ENCODE results near the gene ENDOV.
"Not testable (repeated sequence)": the region's sequence is repeated elsewhere in the genome, so short reads cannot be mapped to it uniquely, and the experiment has no call there.

Gene ENDOV

GRCh38 chr17:80389011-80389995, 25.7 kb upstream of the ENDOV start:
- DNase-seq = no peak

GRCh38 chr17:80393241-80393890, 21.6 kb upstream of the ENDOV start:
- no peak for DNase-seq

GRCh38 chr17:80393961-80394360, 21.0 kb upstream of the ENDOV start:
- no peak for DNase-seq

- peak in 1 of 2 experiments; percentile 7 for DNase-seq
Observed at GRCh38 chr17:80394629-80395216, 20.2 kb upstream of the ENDOV start.

GRCh38 chr17:80395402-80396151, 19.4 kb upstream of the ENDOV start:
- no peak for DNase-seq

- DNase-seq = no peak
Observed at GRCh38 chr17:80396157-80397033, 18.6 kb upstream of the ENDOV start.

- no peak for DNase-seq
Observed at GRCh38 chr17:80397034-80397387, 18.0 kb upstream of the ENDOV start.

GRCh38 chr17:80397686-80398085, 17.3 kb upstream of the ENDOV start:
- no peak for DNase-seq

- not testable (repeated sequence) for DNase-seq
Observed at GRCh38 chr17:80401086-80401485, 13.9 kb upstream of the ENDOV start.

GRCh38 chr17:80402102-80402501, 12.9 kb upstream of the ENDOV start:
- DNase-seq = not testable (repeated sequence)

- DNase-seq = no peak
Observed at GRCh38 chr17:80402959-80403358, 12.0 kb upstream of the ENDOV start.

GRCh38 chr17:80406146-80406545, 8.8 kb upstream of the ENDOV start:
- DNase-seq = no peak

- not testable (repeated sequence) for DNase-seq
Observed at GRCh38 chr17:80407917-80408316, 7.0 kb upstream of the ENDOV start.

GRCh38 chr17:80408872-80409271, 6.1 kb upstream of the ENDOV start:
- no peak for DNase-seq

- no peak for DNase-seq
Observed at GRCh38 chr17:80409626-80410025, 5.3 kb upstream of the ENDOV start.

GRCh38 chr17:80410441-80411087, 4.4 kb upstream of the ENDOV start:
- not testable (repeated sequence) for DNase-seq

- no peak for DNase-seq
Observed at GRCh38 chr17:80413771-80414507, 1.0 kb upstream of the ENDOV start.

- DNase-seq = no peak
Observed at GRCh38 chr17:80414508-80414802, 512 bp upstream of the ENDOV start.

GRCh38 chr17:80415626-80416137, 715 bp downstream of the ENDOV start:
- no peak for DNase-seq

- no peak for DNase-seq
Observed at GRCh38 chr17:80416260-80416939, 1.4 kb downstream of the ENDOV start.

All from NCI-H187 (cell line).